Spleen (tissue), 7 donors: ENCODE results near the gene ISOC1.

ENCODE experiments used
- CTCF ChIP-seq, 11 experiments: fragments of 200-600 bp in 7 of 11; fragments of 450-650 bp in 4 of 11; sonication (generic) in 4 of 11; IDR thresholded peaks in 8 of 11; conservative IDR thresholded peaks in 3 of 11; 1 replicate in 7 of 11; 2 replicates in 4 of 11; pipeline versions ENCODE4 v1.4.0 to v1.8.0; 2016 to 2021; ENCODE audit warnings: antibody characterized with exemption in 11 of 11, inconsistent platforms in 4 of 11, mild to moderate bottlenecking in 1 of 11
- POLR2AphosphoS5 ChIP-seq, 3 donors: sonication (generic); formaldehyde crosslinking; IDR thresholded peaks; one replicate each; pipeline ENCODE4 v1.5.1; 2017; ENCODE audit warnings: antibody characterized with exemption in 3 of 3
- donor health status: DM: no; HTN: no; CAD: no; lungs with moderate emphysema.
- donor health status: DM: no; HTN: no; CAD: no.
- donor health status: DM: no; HTN: no; CAD: no.

- no peak for TF ChIP-seq CTCF (IDR thresholded peaks at IDR 0.05 in 8 of 11, conservative IDR thresholded peaks at IDR 0.05 in 3 of 11)
- no peak for TF ChIP-seq POLR2AphosphoS5 (IDR thresholded peaks at IDR 0.05)
These were observed 13.1 kb downstream of the ISOC1 start for GRCh38 chr5:129107637-129108036.
